ENCODE results near the gene NUTM1.
A peak's percentile ranks its signal among the peaks of the same experiment; 100 is the strongest.
"Not testable (repeated sequence)": the region's sequence is repeated elsewhere in the genome, so short reads cannot be mapped to it uniquely, and the experiment has no call there.

The NUTM1 gene

GRCh38 chr15:34336991-34337556, 6.0 kb upstream of the NUTM1 start:
- peak; percentile 21 for DNase-seq

DNA sequence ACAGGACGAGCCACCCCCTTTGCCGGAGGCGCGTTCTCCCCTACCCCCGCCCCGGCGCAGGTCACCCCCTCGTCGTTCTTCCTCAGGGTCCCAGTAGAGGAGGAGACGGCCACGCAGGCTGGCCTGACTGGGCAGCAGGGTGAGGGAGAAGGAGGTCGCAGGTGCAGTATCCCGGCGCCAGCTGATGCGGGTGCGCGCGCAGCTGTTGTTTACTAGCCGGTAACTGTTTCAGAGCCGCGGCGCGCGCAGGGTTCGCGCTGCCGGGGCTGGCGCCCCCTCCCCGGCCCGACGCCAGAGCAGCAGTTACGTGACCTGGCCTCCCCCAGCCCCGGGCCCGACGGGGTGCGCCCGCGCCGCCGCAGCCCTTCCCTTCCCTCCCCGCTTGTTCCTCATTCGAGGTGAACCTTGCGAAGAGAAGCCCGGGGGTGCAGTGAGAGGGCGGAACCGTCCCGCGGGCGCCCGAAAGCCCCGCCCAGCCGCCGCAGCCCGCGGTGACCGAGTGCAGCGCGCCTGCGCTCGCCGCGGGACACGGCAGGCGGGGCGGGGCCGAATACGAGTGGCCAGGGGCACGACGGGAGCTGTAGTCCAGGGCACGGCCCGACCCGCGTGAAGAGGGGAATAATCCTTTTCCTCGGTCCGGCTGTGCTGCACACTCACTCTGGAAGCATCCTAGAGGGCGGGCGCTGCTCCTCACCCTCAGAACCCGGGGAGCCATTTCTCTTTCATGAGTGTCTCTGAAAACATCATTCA, 5.4 kb upstream of the NUTM1 start, which contains the start of gene SLC12A6:
TSS of gene SLC12A6 (minus strand) at position 225 of the 750 bp plus-strand sequence. CDS start 1,101 bp downstream, outside the sequence.
- peak; percentile 88 for DNase-seq

DNA sequence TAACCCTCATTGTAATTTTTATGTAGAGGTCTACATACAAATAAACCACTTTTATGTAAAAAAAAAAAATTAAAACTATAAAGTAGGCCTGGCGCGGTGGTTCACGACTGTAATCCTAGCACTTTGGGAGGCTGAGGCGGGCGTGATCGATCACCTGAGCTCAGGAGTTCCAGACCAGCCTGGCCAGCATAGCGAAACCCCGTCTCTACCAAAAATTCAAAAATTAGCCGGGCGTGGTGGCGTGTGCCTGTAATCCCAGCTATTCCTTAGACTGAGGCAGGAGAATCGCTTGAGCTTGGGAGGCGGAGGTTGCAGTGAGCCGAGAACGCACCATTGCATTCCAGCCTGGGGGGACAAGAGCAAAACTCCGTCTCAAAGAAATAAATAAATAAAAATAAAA, 4.8 kb upstream of the NUTM1 start:
- DNase-seq: no peak

DNA sequence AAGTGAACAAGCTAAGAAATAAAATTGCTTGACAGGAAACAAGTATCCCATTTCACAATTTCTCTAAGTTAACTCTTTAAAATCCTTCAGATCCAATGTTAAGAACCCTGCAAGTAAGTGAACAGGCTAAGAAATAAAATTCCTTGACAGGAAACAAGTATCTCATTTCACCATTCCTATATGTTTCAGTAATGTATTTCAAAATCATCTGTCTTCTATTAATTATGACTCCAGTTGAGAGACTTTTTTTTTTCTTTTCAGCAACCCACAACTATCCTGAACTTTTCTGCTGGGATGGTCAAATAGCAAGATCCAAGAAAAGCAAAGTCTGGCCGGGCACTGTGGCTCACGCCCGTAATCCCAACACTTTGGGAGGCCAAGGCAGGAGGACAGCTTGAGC, 3.2 kb upstream of the NUTM1 start:
- no peak for DNase-seq

DNA sequence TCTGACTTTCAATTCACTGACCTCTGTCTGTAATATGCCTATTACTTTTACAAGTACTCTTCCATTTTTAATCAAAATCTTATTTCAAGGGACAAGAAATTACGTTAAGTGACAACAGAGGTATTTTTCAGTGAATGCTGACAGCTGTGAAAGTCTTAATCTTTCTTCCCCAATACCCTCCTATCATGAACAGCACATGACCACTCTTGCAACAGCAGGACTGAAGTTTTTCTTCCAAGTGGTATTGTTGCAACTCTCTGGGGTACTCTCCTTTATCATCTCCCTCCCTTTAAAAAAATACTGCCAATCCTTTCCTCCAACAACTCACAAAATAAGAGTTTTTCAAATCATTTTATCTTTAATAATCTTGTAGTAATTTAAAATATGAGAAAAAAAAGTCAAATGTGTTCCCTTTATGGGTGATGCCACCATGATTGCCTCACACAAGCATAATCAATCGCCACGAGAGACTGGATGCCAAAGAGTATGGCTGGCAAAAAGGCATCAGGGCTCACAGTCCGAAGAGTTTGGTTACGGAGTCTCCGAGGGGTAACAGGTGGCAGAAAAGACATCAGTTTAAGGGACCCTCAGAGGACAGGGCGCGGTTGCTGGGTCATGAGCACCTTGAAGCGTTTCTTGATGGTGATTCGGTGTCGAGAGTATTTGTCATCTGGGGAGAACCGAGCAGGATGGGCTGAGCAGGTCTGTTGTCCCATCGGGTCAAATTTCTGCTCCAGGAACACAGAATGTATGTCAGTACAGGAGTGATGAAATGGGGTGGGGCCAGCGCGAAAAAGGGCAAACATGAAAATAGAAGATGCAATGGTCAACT, 1.5 kb upstream of the NUTM1 start:
- no peak for DNase-seq

- not testable (repeated sequence) for DNase-seq
Measured at GRCh38 chr15:34342213-34342736, 840 bp upstream of the NUTM1 start.

DNA sequence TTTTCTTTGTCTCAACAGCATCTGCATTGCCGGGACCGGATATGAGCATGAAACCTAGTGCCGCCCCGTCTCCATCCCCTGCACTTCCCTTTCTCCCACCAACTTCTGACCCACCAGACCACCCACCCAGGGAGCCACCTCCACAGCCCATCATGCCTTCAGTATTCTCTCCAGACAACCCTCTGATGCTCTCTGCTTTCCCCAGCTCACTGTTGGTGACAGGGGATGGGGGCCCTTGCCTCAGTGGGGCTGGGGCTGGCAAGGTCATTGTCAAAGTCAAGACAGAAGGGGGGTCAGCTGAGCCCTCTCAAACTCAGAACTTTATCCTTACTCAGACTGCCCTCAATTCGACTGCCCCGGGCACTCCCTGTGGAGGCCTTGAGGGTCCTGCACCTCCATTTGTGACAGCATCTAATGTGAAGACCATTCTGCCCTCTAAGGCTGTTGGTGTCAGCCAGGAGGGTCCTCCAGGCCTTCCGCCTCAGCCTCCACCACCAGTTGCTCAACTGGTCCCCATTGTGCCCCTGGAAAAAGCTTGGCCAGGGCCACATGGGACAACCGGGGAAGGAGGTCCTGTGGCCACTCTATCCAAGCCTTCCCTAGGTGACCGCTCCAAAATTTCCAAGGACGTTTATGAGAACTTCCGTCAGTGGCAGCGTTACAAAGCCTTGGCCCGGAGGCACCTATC, 5.0 kb downstream of the NUTM1 start:
- no peak for DNase-seq

DNA sequence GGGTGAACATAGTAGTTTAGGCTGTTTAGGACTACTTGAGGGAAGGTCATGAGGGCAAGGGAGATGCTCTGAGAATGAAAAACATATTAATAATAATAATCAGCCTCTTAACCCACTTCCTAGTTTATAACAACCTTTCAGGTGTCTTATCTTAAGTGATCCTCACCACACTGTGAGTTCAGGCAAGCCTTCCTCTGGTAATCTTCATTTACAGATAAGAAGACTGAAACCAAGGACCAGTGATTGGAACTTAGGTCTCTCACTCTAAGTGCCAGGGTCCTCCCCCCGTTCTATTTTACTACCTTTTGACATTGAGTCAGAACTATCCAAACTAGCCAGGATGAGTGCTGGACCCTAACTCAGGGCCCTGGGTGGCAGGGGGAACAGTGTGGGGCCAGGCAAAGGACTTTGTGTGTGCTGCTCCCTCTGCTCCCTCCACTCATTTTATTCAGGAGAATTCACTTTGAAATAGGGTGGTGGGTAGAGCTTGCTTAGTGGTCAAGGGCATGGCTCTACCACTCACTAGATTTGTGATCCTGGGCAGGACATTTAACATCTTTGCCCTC, 5.7 kb downstream of the NUTM1 start:
- DNase-seq: no peak

GRCh38 chr15:34349769-34350168, 6.7 kb downstream of the NUTM1 start:
- no peak for DNase-seq

DNA sequence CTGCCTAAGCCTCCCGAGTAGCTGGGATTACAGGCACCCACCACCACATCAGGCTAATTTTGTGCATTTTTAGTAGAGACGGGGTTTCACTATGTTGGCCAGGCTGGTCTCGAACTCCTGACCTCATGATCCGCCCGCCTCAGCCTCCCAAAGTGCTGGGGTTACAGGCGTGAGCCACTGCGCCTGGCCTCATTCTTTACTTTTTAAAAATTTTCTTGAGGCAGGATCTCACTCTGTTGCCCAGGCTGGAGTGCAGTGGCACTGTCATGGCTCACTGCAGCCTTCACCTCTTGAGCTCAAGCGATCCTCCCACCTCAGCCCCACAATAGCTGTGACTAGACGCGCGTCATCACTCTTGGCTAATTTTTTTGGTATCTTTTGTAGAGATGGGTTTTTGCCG, 9.9 kb downstream of the NUTM1 start:
- not testable (repeated sequence) for DNase-seq

- no peak for DNase-seq
Measured at GRCh38 chr15:34353627-34354026, 10.5 kb downstream of the NUTM1 start.

GRCh38 chr15:34354286-34354685, 11.2 kb downstream of the NUTM1 start:
- no peak for DNase-seq

GRCh38 chr15:34355241-34355640, 12.1 kb downstream of the NUTM1 start:
- no peak for DNase-seq

DNA sequence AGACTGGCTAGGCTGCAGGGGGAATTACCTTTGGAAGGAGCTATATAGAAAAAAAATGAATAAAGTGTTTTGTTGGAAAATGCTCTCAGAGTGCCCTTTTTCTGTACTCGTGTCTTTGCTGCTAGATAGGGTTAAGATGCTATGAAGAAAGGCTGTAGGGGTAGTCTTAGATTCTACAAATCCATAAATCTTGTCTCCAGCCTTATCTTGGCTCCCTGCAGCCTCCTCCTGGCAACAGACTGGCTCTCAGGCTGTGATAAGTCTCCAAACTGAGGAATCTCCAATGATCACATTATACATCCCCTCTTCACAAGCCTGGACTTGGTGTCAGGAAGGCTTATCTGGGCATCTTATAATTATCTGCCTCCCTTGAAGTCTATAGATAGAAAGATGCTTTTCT, 14.5 kb downstream of the NUTM1 start:
- no peak for DNase-seq

GRCh38 chr15:34358367-34358766, 15.3 kb downstream of the NUTM1 start:
- no peak for DNase-seq

GRCh38 chr15:34358948-34359347, 15.8 kb downstream of the NUTM1 start:
- no peak for DNase-seq

DNA sequence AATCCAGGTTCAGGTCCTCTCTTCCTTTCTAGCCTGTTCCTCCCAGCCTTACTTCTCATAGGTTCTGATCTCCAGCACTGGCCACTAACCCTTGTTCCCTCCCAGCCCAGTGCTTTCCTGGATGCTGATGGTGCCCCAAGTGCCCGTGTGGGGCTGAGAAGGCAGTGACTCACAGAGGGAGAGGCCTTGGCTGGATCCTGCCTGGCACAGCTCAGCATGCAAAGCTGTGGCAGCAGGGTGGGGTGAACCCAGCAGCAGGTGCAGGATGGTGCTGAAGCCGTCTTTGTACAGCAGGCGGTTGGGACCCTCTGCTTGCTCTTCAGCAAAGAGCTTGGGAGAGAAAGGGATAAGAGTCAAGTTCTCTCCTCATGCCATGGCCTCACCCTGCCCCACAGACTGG, 16.3 kb downstream of the NUTM1 start:
- DNase-seq: no peak

DNA sequence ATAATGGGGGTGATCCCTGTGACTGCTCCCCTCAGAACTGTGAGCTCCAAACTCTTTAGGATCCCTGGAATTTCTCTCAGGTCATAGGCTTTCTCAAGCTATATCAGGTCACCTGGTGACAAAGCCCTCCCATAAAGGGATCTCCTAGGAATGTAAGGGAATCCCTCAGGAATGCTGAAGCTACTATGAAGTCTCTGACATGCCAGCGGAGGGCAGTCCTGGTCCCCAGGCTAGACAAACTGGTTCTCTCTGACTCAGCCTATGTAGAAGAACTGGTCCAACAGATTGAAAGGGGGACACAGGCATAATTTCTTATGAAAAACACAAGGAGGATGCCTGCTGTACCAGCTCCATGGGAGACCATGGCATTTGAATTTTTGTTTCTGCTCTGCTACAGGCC, 17.2 kb downstream of the NUTM1 start:
- DNase-seq: no peak

- no peak for DNase-seq
Measured at GRCh38 chr15:34361278-34361677, 18.2 kb downstream of the NUTM1 start.

GRCh38 chr15:34362047-34362773, 19.1 kb downstream of the NUTM1 start:
- no peak for DNase-seq

DNA sequence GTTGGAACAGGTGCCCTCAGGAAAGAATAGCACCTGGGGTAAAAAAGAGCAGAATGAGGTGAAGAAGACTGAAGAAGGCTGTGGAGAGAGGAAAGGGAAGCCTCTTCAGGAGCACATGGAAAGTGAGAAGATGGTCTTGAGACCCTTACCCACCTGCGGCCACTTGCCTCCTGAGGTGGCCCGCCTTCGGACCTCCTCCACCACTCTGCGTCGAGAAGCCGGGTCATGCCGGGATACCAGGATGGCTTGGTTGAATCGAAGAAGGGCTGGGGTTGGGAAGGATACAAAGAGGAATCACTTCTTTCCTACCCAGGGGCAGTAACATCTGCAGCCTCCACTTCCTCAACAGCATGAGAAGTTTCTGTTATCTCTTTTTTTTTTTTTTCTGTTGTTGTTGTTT, 20.9 kb downstream of the NUTM1 start:
- DNase-seq: no peak
